GM19463 (cell line): ENCODE measurements around the gene KHDC1L.
"Not testable (repeated sequence)": the region's sequence is repeated elsewhere in the genome, so short reads cannot be mapped to it uniquely, and the experiment has no call there.

ENCODE experiments used
- ATAC-seq: cut with Tn5 transposase; IDR thresholded peaks from one replicate; pipeline ENCODE4 v1.9.1; 2021; ENCODE audit warnings: mild to moderate bottlenecking, moderate library complexity; ENCODE audit not compliant: unreplicated experiment

KHDC1L gene

GRCh38 chr6:73207221-73207837 lies 18.0 kb downstream of the KHDC1L start:
- no peak for ATAC-seq

DNA sequence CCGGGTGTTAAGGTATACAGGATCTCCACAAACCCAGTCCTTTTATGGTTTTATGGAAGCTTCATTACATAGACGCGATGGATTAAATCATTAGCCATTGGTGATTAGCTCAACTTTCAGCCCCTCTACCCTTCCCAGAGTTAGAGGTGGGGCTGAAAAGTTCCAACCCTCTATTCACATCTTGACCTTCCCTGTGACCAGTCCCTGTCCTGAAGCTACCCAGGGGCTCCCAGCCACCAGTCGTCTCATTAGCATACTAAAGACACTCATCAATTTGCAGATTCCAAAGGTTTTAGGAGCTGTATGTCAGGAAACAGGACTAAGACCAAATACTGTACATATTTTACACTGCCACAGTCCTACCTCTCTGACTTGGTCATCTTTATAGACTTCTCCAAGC lies 21.0 kb downstream of the KHDC1L start:
- no peak for ATAC-seq

DNA sequence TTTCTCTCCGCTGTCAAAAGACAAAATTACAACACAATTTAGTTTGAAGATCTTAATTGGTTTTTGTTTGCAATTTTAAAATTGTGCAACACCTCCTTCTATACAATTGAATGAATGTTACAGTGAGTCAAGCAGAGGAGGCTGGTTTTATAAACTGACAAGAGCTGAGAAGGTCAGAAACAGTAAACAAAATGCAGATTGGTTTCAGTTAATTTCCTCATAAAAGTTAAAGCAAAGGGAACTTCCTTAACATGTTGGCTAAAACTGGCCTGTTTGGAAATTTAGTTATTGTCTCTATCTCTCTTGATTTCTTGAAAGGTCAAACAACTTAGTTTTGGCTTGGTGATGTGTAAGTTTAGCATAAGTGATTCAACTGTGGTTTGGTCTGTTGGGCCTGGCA lies 22.2 kb downstream of the KHDC1L start:
- no peak for ATAC-seq

DNA sequence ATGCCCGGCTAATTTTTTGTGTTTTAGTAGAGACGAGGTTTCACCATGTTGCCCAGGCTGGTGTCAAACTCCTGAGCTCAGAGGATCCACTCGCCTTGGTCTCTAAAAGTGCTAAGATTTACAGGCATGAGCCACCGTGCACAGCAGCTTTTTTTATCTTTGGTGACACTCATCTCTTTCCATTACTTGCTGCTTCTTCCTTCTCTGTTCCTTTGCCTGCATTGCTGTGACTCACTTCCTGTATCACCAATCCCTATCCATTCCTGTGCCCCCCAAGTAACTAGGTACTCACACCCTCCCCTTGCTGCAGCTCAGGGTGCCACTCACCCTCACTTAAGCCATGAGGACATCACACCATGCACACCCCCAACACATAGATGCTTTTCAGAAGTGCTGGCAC lies 24.6 kb downstream of the KHDC1L start:
- ATAC-seq = no peak

- ATAC-seq = no peak
These were observed 25.0 kb downstream of the KHDC1L start for GRCh38 chr6:73200247-73200646.

GRCh38 chr6:73194744-73195143 lies 30.6 kb downstream of the KHDC1L start:
- no peak for ATAC-seq

GRCh38 chr6:73193302-73193701 lies 32.0 kb downstream of the KHDC1L start:
- not testable (repeated sequence) for ATAC-seq

GRCh38 chr6:73182021-73182607 lies 43.2 kb downstream of the KHDC1L start:
- ATAC-seq = no peak

- ATAC-seq = peak; percentile 74
These were observed 44.3 kb downstream of the KHDC1L start for GRCh38 chr6:73180763-73181619.

- no peak for ATAC-seq
These were observed 45.1 kb downstream of the KHDC1L start for GRCh38 chr6:73180076-73180738.

GRCh38 chr6:73177221-73177944 lies 47.9 kb downstream of the KHDC1L start:
- ATAC-seq = peak; percentile 57

GRCh38 chr6:73176057-73176456 lies 49.2 kb downstream of the KHDC1L start:
- ATAC-seq = no peak

- no peak for ATAC-seq
These were observed 50.6 kb downstream of the KHDC1L start for GRCh38 chr6:73174646-73175045.
